Measurements from ENCODE around the gene PDSS2. TPM values are rescaled to one million over a fixed set of nuclear protein-coding genes. Genes with fewer than 3 reads are reported as not detected.

Gene PDSS2
- total and polyA plus RNA-seq, 2 of the 8 experiments (the other 6 are each of a cell fraction or from before 2014, with no cell fraction given): 10.7 to 16.1 TPM

- H3K4me1 ChIP-seq (replicated peaks in 1 of 4; ENCODE audit: control insufficient read depth in 3 of 4, insufficient read depth in 4 of 4, low read length in 3 of 4): no peaks in the 10 kb centered on the region; a peak in 1 of 7 replicates
- H3K4ac ChIP-seq (replicated peaks; ENCODE audit: insufficient read length, low read depth, low read length): no peak overlapping the region
- no peak for FAIRE-seq
- CTCF ChIA-PET (ENCODE audit: partially characterized antibody): interaction anchor here (0.7 to 1.4 kb wide), 2 partner anchors 8 to 24 kb away, joined by 4 to 5 read pairs; no protein-coding TSS in a partner anchor
- H4K5ac ChIP-seq (ENCODE audit: insufficient read length, low read depth, low read length): no peak overlapping the region
- no peaks in the 10 kb centered on the region for H4K20me1 ChIP-seq (replicated peaks in 1 of 2; ENCODE audit: control insufficient read depth in 1 of 2, insufficient read depth in 2 of 2, low read length in 2 of 2)
- H3K23me2 ChIP-seq (ENCODE audit: low read depth, low read length): no peaks in the 10 kb centered on the region
- H3K23ac ChIP-seq (ENCODE audit: insufficient read length): no peak overlapping the region
- no peaks in the 10 kb centered on the region for H3K9me3 ChIP-seq (ENCODE audit: insufficient read depth in 2 of 2, low read depth in 1 of 2, low read length in 1 of 2)
- H3K4me3 ChIP-seq (ENCODE audit: extremely low read depth in 1 of 4, insufficient read depth in 2 of 4, low read depth in 3 of 4, low read length in 4 of 4): no peak overlapping the region
- H2BK12ac ChIP-seq (ENCODE audit: low read depth, low read length): no peak overlapping the region
- no peak overlapping the region for H2AFZ ChIP-seq (ENCODE audit: low read length)
- no peak for TF ChIP-seq HDAC6 (IDR thresholded peaks at IDR 0.05; ENCODE audit: low read depth, low read length)
- no peak overlapping the region for H2BK20ac ChIP-seq (ENCODE audit: low read length)
- no peaks in the 10 kb centered on the region for H3K79me2 ChIP-seq (ENCODE audit: control insufficient read depth in 1 of 2, insufficient read depth in 2 of 2, low read length in 2 of 2)
- no peak overlapping the region for H3K9ac ChIP-seq (replicated peaks in 1 of 4; ENCODE audit: extremely low read depth in 1 of 4, low read depth in 3 of 4, low read length in 3 of 4)
- H2BK5ac ChIP-seq (ENCODE audit: low read depth, low read length): no peak overlapping the region
- WGBS, 2 experiments (ENCODE audit: extremely low coverage in 1 of 2, insufficient coverage in 1 of 2, insufficient read length in 1 of 2, insufficient replicate concordance in 2 of 2, low coverage in 1 of 2, low lambda C conversion rate in 2 of 2, missing lambda C conversion rate in 1 of 2): 96% methylated on average over 3 of the region's 3 CpGs; no CpG with 5 or more reads in 1 of the 2 experiments
- H3K18ac ChIP-seq (ENCODE audit: extremely low read depth, low read length): no peak overlapping the region
- H3K27ac ChIP-seq (ENCODE audit: low read depth, low read length): no peak overlapping the region
- no peak for DNase-seq (ENCODE audit: low read depth in 1 of 2, low spot score in 2 of 2)
- H3K56ac ChIP-seq (replicated peaks; ENCODE audit: insufficient read length, low read depth, low read length): no peak overlapping the region
- no peak overlapping the region for H4K8ac ChIP-seq (ENCODE audit: extremely low read depth, insufficient read depth, low read length)
- no peaks in the 10 kb centered on the region for H3K27me3 ChIP-seq (replicated peaks in 1 of 4; ENCODE audit: control insufficient read depth in 3 of 4, extremely low read depth in 1 of 4, insufficient read depth in 3 of 4, low read length in 3 of 4)
- H4K91ac ChIP-seq (replicated peaks; ENCODE audit: insufficient read length, low read length): no peak overlapping the region
- POLR2A ChIA-PET (ENCODE audit: partially characterized antibody): no interaction called here
- no peaks in the 10 kb centered on the region for H3K79me1 ChIP-seq (ENCODE audit: low read depth, low read length)
- H3K14ac ChIP-seq (ENCODE audit: insufficient read length): no peak overlapping the region
- no peak overlapping the region for H3K4me2 ChIP-seq (ENCODE audit: insufficient read depth in 1 of 2, low read depth in 2 of 2, low read length in 2 of 2)
- H3K36me3 ChIP-seq (ENCODE audit: control insufficient read depth in 2 of 4, insufficient read depth in 4 of 4, low read length in 3 of 4): no peaks in the 10 kb centered on the region
- no peak overlapping the region for H2BK15ac ChIP-seq (ENCODE audit: low read length)
- no peak overlapping the region for H2AK5ac ChIP-seq (ENCODE audit: low read depth, low read length)
- H2BK120ac ChIP-seq (replicated peaks; ENCODE audit: low read depth, low read length): no peak overlapping the region
Observed at GRCh38 chr6:107310362-107310761, 149.0 kb downstream of the PDSS2 start.
